Bone marrow (tissue), 2 donors: Measurements from ENCODE around the gene C20orf202.

Source experiments
- DNase-seq, 2 donors: peaks; one replicate each; lab custom pipeline; 2025; lab: John Stamatoyannopoulos, UW

C20orf202 gene

DNA sequence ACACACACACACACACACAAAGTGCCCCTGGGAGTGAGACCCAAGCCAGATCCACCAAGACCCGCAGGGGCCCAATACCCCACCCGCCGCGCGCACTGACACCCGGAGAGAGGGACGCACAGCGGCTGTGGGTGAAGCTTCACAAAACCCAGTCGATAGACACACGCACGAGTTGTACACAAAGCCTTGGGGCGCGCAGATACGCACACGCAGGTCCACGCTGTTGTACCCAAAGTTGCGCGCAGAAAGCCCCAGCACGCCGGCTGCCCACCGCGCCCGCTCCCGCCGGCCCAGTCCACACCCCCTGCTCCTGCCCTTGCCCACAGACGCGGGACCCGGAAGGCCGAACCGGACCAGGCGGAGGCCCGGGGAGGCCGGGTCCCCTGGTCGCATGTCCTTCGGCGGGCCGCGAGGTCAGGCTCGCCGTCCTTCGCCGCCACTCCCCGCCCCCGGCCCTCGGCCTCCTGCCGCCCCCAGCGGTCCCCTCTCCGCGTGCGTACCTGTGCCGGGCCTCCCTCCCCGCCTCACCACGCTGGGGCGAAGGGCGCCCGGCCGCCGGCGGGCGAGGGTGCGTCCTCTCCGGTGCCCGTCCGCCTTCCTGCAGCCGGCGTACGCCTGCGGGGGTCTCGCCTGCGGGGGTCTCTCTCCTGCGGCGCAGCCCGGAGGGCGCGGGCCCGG lies 18.5 kb upstream of the C20orf202 start, which contains the start of gene TMEM74B:
TSS of gene TMEM74B (minus strand) at position 344 of the 678 bp plus-strand sequence. CDS start 1,180 bp downstream, outside the sequence.
- DNase-seq, result no peak

DNA sequence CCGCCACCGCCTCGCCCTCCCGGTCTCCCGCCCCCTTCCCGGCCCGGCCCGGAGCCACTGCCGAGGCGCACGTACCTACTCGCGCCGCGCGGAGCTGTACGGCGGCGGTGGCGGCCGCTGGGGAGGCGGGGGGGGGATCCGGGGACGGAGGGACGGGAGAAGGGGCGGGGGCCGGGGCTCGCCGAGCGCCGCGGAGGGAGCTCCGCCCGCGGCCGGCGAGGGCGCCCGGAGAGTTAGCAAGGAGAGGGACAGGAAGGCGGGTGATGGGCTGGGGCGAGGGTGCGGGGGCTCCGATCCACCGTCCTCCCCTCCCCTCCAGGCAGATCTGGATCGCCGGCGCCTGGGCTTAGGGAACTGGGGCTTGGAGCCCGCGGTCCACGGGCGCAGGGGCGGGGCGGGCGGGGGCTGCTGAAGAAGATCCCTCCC lies 17.9 kb upstream of the C20orf202 start:
- DNase-seq, result no peak

DNA sequence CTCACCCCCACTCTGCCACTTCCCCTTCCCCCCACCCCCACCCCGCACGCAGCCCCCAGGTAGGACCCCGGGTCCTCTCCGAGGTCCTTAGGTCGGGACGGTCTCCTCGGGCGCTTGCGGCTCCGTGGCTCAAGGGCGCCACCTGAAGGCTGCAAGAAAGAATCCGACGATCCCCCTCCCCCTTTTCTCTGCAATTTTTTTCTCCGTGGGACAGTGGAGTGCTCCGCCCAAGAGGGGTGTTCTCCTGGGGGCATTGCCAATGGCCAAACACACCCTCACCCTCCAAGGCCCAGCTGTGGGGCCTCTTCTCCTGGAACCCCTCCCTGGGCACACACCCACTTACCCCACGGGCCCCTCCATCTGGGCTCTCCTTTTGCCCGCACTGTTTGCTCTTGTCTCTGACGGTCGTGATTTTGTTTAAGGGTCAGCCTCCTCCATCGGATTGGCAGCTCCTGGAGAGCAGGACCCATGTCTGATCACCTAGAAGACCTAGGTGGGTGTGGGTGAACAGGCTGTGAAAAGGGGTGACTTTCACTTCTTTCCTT lies 17.4 kb upstream of the C20orf202 start:
- no peak for DNase-seq

- no peak for DNase-seq
Observed at GRCh38 chr20:1186367-1186991, 16.8 kb upstream of the C20orf202 start.

DNA sequence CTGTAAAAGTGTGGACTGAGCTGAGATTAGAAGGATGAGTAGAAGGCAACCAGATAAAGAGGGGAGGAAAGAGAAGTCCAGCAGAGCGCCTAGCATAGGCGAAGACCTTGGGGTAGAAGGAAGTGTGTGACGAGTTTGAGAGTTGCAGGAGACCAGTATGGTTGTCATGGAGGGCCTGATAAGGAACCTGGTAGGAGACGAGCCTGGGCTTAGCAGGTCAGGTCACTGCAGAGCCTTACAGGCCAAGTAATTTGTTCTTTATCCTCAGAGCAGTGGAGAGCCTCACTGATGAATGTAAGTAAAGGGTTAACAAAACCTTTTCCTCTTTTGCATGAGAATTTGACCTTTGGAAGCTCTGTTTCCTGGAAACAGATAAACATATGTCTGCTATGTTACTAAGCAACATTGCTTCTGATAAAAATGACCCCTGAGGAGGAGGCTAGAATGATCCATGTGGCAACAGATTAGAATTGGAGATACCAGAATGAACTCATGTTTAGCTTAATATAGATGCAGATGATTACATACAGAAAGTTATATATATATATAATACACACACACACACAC lies 15.6 kb upstream of the C20orf202 start:
- DNase-seq, result no peak

DNA sequence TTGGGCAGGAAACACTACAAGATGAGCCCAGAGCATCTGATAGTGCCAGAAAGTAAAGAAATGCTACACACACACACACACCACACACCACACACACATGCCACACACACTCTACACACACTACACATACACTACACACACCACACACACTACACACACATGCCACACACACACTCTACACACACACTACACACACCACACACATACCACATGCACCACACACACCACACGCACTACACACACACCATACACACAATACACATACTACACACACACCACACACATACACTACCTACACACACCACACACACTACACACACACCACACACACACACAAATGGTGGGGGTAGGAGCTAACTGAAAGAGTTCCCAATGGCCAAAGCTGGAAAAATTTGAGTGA lies 14.9 kb upstream of the C20orf202 start:
- DNase-seq, result no peak

DNA sequence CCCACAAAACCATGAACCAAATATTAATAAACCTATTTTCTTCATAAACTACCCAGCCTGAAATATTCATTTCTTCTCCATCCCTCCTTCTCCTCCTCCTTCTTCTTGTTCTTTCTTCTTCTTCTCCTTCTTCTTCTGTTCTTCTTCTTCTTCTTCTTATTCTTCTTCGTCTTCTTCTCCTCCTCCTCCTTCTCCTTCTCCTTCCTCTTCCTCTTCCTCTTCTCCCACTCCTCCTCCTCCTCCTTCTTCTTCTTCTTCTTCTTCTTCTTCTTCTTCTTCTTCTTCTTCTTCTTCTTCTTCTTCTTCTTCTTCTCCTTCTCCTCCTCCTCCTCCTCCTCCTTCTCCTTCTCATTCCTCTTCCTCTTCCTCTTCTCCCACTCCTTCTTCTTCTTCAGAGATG lies 13.4 kb upstream of the C20orf202 start:
- DNase-seq, result no peak

GRCh38 chr20:1190847-1191246 lies 12.4 kb upstream of the C20orf202 start:
- no peak for DNase-seq

- DNase-seq, result no peak
Observed at GRCh38 chr20:1191299-1191698, 12.0 kb upstream of the C20orf202 start.

DNA sequence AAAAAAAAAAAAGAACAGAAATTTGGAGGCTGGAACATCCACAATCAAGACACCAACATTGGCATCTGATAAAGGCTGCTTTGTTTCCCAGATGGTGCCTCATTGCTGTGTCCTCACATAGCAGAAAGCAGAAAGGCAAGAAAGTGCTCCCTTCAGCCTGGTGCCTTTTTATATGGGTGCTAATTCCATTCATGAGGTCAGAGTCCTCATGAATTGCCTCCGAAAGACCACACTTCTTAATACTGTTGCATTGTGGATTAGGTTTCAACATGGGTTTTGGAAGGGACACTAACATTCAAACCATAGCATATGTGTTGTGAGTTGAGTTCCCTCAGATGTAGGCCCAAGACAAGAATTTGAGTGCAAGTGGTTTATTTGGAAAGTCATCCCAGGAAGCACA lies 8.0 kb upstream of the C20orf202 start:
- DNase-seq, result no peak

GRCh38 chr20:1196634-1197033 lies 6.6 kb upstream of the C20orf202 start:
- DNase-seq, result no peak

DNA sequence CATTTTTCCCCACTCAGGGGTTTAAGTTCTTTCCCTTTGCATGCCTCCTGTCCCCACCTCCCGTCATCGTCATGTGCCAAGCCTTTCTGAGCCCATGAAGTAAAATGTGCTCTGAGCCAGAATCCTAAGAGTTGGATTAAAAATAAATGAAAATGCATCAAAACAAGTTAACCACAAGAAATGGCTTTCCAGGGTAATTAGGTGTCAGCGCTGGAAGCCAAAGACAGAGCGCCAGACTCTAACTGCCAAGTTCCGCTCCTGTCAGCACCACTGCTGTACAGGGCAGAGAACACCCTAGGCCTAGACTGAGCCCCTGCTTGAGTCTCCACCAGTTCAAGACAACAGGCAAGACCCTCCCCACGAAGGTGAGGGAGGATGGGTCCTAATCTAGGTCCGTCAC lies 5.5 kb upstream of the C20orf202 start:
- DNase-seq, result no peak

GRCh38 chr20:1198751-1199150 lies 4.5 kb upstream of the C20orf202 start:
- DNase-seq, result no peak

GRCh38 chr20:1199212-1199873 lies 3.9 kb upstream of the C20orf202 start:
- no peak for DNase-seq

GRCh38 chr20:1199964-1200363 lies 3.3 kb upstream of the C20orf202 start:
- no peak for DNase-seq

GRCh38 chr20:1203630-1204029 lies 376 bp downstream of the C20orf202 start:
- no peak for DNase-seq

GRCh38 chr20:1204113-1204512 lies 859 bp downstream of the C20orf202 start:
- peak in 1 of 2 donors; percentile 39 for DNase-seq

- DNase-seq, result no peak
Observed at GRCh38 chr20:1204576-1204975, 1.3 kb downstream of the C20orf202 start.

- no peak for DNase-seq
Observed at GRCh38 chr20:1205802-1206201, 2.5 kb downstream of the C20orf202 start.

DNA sequence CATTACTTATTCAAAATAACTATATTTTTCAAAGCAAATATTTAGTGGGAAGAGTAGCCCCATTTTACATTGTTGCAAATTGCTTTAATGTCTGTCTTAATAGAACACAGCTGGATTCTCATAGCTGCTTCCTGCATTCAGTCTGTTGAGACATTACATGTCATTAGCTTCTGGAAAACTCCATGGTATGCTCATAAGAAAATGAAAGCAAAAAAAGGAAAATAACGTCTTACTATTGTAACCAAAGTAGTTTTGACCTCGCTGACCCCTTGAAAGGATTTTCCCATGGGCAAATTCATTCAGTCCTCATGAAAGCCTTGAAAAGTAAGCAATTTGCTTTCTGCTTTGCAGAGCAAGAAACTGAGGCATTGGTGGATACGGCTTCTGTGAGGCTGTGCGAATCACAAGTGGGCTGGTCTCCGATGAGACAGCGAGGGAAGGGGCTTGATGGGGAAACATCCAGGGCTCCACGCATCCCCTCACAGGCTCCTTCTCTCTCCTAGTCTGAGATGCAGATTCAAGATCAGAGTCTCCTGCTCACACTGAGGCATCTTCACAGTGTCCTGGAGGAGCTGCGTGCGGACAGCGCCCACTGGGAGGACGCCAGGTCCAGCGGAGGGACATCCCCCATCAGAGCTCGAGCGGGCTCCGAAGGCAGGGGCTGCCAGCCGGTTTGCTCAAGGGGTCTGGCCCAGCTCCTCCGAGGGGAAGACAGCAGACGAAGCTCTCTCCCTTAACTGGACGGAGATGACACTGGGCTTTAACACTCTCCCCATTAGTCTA lies 3.3 kb downstream of the C20orf202 start:
- DNase-seq, result no peak

GRCh38 chr20:1207293-1207878 lies 4.1 kb downstream of the C20orf202 start:
- DNase-seq, result no peak
